ENCODE results near the gene ITGA6.

Gene ITGA6

DNA sequence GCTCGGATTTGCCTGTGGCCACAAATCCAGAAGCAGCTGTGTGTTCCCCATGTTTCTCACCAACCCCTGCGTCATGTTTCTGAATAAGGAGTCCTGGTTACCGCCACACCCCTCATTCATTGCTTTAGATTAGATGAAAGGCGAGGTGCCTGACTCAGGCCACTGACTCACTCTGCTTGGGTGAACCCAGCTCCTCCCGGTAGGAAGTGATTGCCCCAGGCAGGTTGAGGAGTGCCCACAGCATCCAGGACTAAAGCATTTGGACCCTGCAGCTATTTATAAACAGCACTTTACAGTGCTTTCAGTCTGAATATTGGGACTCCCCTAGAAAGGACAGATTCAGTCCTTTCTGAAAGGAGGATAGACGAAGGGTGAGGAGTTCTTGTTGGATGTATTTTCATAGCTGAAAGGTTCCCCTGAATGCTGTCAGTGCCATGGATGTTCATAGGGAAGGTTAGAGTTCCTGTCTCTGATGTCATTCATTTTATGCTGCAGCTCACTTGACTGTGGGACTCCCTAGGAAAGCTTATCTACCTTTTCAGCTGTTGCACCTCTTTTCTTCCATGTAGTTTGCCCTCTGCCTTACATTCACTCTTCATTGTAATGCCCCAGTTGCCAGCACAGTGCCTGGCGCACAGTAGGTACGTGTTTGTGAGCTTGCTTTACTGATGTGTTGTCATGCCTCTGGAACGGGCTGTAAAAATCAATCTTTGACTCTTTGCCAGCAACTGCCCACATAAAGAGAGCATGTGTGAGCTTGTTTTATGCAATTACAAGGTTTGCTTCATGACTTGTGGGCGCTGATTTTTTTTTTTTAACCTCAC, 14.9 kb downstream of the ITGA6 start:
- DNase-seq, result peak; percentile 19

DNA sequence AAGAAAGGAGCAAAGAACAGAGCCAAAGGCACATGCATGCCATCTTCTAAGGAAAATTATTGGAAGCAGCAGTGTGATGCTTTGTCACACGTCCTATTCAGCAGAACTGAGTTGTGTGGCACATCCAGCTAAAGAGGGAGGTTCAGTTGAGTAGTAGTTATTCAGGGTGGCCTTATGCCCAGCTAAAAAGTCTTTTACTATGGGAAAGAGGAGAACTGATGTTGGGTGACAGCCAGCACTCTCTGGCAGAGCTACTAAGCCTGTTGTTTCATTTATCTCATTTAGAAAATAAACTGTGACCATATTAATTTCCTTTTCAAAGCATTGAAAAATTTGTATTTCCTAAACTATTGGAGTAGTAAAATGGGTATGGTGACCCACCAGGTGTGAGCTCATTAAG, 18.5 kb downstream of the ITGA6 start:
- DNase-seq, result no peak

DNA sequence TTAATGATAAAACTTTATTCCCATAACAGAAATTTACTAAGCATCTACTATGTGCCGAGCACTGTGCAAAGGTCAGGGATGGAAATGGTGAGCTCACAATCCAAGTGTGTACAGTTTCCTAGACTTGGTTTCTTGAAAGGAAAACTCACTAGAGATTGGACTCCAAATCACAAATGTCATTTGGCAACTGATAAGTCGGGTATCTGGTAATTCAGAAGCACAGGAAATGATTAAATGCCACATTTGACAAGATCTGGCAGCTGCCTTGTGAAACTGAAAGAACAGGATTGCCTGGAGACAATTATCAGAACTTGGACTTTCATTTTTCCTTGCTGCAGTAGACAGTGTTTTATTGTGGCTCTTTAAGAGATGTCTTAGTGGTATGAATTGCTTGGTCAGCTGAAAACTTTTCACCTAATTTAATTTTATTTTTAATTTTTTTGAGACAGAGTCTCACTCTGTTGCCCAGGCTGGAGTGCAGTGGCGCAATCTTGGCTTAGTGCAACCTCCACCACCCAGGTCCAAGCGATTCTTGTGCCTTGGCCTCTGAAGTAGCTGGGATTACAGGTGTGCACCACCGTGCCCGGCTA, 19.2 kb downstream of the ITGA6 start:
- DNase-seq, result no peak

DNA sequence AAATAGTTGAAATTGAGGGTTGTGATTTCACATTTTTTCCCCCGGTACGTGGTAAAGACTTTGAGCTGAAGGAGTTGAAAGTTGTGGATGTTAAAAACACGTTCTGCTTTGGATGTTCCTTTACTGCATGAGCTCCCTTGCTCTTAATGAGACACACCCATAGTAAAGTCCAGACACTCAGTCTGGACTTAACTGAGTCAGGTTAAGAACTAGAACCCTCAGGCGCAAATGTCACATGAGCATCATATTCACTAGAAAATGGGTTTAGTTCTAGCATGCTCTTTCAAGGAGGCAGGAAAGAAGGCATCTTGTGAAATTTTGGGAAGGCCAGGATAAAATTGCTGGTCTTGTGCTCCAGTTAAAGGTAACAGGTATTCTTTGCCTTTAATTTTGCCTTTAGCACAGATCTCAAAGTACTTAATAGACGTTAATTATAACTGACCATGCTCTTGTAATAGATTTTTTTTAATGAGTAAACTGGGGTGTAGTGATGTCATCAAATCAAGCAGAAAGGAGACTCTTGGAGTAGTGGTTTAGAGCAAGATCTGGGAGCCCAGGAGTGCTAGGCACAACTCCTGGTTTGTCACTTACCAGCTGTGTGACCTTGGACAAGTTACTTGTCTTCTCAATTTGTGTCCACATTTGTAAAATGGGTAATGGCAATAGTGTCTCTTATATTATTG, 20.6 kb downstream of the ITGA6 start:
- no peak for DNase-seq

DNA sequence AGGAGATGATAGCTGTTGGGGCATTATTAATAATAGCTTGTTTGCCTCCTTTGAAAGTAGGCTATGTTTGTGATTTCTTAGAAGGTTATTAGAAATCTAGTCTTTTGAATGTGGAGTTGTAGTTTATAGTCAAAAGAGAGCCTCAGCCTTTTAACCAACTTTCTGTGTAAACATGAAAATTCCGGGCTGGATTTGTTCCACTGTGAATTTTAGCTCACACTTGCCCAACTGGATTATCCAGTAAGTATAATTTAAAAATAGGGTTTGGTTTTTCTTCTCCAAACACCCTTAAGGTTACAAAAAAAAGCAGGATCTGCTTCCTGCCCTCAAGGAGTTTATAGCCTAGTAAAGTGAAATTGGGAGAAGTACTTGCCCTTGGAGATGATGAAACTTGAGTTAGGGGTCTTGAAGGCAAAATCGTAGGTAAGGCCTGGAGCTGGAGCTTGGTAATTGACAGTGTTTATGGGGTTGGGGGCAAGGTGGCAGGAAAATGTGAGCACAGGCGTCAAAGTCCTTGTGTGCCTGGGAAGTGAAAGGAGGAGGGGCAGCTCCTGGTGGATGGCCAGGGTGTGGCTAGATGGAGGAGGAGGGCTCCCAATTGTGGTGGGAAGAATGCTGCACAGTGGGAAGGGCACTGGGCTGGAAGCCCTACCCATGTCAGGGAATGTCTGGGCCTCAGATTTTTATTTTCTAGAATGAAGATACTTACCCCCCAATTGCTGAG, 21.3 kb downstream of the ITGA6 start:
- DNase-seq, result no peak

DNA sequence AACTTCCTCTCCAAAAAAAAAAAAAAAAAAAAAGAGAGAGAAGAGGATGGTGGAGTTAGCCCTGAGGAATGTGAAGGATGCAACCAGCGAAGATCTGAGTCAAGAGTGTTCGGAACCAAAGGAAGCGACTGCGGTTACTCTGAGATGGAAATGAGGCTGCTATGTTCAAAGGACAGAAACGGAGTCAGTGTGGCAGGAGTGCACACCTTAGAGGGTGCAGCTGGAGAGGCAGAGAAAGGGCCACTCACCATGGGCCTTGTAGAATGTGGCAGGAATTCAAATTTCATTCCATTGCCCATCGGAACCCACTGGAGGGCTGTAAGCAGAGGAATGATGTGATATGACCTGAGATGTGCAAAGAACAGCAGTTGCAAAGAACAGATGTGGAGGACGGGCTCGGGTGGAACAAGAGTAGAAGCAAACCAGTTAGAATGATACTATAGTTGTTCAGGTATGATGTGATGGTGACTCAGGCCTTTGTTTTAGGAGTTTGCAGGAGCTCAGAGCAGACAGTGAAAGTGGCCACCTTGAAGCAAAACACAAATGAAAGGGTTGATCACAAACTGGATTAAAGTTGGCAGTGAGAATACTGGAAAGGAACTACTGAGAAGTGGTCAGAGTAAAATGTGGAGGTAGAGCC, 22.6 kb downstream of the ITGA6 start:
- DNase-seq, result no peak

DNA sequence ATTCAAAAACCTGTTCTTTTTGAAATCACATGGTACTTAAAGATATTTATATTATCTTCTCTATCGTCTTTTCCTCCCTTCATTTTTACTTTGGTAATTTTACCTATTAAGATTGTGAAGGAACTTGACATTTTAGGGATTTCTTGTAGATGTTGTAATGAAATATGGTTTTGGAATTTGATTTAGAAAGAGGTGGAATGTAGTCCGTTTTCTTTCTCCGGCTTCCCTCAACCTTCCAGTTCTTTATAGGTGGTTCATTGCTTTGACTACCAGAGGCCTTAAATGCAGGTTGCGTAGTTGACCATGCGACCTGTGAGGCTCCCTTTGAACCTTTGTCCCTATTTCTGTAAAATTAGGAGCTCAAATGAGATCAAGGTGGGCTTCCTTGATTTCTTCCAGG, 24.5 kb downstream of the ITGA6 start:
- no peak for DNase-seq

DNA sequence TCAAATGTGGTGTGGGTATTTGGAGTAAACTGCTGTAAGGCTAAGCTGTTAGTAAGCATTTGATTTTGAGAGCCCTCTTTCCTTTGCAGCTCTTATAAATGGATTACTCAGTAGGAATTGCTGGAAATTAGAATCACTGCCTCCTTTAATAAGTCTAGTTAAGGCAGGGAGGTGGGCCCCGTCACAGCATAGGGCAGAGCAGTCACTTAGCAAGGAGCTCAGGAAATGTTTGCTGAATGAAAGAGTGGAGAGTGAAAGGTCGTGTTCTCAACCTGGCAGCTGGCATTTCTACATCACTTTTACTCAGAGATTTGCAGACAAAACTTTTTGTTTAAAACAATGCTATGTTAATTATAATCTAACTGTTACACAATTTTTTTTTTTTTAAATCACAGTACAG, 25.5 kb downstream of the ITGA6 start:
- no peak for DNase-seq

DNA sequence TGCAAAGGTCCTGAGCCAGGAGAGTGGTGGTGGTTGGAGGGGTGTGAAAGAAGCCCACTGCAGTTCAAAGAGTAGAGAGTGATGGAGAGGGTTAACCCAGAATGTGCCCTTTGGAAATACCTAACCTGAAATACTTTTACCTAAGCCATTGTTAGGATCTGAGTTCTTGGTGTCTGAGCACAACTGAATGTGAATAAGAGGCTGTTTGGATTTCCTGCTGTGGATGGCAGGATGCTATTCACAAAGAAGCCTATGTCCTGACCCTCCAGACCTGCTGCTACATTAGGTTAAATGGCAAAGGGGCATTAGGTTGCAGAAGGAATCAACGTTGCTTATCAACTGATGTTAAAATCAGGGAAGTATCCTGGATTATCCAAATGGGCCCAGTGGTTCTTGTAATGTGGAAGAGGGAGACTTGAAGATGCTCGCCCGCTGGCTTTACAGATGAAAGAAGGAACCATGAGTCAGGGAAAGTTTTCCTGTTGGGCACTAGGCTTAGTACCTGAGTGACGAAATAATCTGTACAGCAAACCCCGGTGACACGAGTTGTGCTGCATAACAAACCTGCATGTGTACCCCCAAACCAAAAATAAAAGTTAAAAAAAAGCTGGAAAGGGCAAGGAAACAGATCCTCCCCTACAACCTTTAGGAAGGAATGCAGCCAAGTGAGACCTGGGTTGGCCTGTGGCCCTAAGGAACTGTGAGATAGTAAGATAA, 27.2 kb downstream of the ITGA6 start:
- no peak for DNase-seq

DNA sequence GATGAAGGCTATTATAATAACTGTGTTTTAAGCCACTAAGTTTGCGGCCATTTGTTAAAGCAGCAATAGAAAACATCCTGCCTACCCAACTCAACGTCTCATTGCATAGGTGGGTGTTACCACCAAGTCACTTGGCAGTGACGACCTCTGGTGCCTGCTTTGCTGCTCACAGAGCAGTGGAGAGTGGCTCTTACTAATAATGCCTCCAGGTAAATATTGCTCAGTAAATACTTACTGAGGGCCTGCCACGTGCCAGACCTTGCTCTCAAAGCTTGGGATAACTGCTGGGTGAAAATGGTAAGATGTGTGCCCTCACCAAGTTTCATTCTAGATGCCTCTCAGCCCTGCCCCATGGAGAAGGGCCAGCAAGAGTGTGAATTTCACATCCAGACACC, 27.7 kb downstream of the ITGA6 start:
- DNase-seq, result no peak

DNA sequence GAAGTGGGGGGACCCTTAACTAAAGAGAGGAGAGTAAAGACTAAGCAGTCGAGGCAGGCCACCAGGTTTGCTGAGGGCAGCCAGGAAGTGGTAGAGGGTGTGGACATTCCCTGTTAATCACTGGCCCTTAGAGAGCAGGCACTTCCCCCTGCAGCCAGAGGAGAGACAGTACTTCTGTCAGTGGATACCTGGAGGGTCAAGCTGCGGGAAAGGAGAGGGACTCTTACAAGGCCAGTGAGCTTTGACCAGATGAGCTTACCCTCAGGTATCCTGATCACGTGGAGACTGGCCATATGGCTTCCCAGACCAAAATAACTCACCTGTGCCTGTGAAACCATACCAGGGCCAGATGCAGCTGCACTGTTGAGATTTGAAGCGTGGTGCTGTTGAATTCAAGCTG, 28.6 kb downstream of the ITGA6 start:
- no peak for DNase-seq

DNA sequence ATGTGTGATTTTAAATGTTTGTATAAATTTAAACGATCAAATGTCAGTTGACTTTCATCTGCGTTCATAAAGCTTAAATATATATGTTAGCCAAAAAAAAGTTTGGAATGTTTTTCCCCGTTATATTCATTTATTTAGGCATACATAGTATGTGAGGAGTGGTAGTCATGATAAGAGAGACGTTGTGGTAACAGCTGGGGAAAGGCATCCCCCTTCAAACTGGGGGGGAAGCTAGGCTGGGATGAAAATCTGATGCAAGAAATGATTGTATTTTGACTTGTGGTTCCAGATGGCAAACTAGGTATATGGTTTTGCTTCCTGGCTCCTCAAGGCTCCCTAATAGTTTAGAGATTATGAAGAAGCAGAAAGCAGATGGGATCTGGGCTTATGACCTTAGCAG, 30.1 kb downstream of the ITGA6 start:
- no peak for DNase-seq

DNA sequence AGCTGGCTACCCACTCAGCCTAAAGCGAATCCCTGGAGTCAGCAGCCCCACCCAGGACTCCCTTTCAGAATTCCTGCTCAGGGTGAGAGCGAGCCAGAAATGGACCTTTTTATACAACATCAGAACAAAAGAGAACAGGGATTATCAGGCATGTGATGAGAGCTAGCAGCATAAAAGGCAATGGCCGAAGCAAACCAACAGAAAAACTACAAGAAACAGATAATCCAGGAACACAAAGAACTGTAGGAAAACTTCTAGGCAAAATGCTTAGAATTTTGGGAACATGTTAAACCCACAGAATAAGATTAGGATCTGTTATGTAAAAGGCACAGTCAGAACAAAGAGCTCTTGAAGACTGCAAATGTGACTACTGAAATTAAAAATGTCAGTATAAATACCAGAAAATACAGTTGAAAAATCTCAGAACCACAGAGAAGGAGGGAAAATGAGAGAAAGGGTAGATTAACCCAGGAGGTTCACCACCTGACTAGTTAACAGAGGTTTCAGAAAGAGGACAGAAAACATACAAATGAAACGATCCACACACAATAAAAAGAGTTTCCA, 31.3 kb downstream of the ITGA6 start:
- DNase-seq, result no peak

DNA sequence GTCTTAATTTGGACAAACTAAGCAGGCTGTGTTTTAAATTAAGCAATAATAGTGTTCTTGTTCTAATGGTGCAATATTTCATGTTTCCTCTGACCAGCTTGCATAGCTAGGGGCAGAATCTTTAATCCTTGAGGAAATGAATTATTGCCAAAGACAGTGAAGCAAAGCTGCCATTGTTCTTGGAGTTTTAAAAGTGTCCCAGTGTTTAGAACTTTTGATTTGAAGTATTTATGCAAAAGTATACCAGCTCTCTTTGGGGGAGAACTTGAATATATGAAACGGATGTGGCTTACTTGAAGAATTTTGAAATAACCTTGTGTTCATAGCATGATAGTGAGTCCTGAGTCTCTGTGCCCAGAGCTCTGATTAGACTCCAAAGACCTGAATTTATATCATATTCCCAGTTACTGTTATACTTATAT, 33.4 kb downstream of the ITGA6 start:
- no peak for DNase-seq

DNA sequence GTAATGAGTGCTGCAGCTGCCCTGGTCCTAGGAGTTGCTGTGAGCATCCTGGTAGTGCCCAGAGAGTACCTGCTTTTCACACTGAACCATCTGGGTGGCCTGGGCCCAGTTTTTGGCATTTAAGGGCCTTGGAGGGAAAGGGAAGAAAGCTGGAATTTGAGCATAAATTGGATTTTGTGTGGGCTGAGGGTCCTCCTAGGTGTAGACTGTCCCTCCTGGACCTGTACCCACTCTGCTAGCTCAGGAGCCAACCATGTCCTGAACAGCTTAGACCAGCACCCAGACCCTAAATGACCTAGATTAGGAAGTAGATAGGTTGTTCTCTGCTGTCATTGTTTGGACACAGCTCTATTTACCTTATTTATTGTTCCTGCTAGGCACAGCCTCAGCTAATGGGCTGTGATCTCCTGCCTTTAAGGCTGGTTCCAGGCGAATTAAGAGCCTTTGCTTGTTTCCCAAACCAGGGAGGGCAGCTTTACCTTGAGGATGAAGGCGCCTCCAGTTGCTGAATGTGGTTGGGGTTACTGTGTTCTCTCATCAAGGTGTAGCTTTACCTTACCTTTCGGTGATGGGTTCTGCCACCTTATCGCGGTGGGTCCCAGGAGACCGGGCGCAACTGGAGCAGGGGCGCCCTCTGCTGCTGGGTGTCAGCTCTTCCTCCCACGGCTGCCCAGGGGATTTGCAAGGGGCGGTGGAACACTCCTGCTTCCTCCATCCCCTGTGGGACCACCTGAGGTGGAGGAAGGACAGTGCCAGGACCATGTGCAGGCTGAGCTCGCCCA, 34.4 kb downstream of the ITGA6 start:
- DNase-seq, result peak; percentile 78

DNA sequence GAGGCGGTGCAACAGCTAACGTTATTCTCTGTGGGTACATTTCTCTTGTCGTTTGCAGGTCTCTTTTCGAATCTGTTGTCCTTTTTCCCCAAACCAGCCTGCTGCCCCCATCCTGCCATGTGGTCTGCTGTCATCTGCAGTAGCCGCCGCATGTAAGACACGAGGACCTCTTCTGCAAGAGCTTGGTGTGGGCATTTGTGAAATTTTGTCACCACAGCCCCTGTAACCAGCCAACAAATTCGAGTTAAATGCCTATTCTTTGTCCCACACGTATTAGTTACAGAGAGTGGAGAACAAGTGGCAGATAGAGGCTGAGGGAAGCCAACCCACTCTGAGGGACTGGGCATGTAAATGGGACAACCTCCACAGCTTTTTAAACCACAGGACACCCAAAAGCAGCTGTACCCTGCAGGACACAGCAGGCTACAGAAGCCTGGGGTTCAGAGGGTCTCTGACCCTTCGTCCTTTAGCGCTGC, 35.0 kb downstream of the ITGA6 start:
- no peak for DNase-seq

DNA sequence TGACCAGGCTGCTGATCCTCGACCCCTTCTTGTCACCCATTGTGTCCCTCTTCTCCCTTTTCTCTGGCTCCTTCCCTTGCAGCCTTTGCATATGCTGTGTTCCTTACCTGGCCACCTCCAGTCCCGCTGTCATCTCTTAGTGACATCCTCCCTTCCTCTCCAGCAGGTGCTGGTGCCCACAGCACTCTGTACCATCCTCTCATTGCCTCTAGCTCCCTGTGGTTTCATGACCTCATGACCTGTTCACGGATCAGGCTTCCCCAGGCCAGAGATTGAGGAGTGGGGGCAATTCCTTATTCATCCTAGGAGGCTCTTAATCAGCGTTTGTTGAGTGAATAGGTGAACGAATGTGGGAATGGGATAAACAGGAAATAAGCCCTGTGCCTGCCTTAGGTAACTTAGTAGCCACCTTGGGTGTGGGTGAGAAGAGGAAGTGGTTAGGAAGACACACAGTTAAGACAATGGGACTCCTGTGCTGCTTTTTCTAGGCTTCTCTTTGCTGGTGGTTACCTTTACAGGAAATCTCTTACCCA, 35.5 kb downstream of the ITGA6 start:
- DNase-seq, result peak; percentile 51

DNA sequence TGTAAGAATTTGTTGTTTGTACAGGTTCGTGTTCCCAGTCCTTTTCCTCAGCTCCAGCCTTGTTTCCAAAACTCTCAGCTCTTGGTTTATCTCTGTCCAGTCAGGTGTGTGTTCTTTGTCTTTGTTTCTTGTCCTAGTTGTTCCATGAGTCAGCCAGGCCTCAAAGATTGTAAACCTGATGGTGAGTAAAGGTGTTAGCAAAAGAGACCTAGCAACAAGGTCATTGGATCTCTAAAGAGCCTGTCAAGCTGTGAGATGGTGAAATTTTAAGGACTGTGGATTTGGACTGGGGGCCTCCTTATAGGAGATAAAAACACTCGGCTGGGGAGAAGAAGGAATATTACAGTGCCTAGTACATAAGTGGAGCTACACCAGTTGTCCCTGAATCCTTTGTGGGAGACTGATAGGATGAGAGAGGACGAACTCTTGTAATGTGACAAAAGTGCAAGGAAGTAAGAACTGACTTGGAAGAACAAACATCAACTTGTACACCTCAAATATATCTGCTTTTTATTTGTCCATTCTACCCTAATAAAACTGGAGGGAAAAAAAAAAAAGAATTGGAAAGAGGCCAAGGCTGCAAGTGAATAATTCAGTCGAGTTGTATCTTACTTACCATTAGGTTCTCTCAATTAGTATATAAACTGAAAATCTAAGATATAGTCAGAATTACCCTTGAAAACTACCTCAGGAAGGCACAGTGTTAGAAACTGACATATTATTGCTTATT, 37.2 kb downstream of the ITGA6 start:
- no peak for DNase-seq

DNA sequence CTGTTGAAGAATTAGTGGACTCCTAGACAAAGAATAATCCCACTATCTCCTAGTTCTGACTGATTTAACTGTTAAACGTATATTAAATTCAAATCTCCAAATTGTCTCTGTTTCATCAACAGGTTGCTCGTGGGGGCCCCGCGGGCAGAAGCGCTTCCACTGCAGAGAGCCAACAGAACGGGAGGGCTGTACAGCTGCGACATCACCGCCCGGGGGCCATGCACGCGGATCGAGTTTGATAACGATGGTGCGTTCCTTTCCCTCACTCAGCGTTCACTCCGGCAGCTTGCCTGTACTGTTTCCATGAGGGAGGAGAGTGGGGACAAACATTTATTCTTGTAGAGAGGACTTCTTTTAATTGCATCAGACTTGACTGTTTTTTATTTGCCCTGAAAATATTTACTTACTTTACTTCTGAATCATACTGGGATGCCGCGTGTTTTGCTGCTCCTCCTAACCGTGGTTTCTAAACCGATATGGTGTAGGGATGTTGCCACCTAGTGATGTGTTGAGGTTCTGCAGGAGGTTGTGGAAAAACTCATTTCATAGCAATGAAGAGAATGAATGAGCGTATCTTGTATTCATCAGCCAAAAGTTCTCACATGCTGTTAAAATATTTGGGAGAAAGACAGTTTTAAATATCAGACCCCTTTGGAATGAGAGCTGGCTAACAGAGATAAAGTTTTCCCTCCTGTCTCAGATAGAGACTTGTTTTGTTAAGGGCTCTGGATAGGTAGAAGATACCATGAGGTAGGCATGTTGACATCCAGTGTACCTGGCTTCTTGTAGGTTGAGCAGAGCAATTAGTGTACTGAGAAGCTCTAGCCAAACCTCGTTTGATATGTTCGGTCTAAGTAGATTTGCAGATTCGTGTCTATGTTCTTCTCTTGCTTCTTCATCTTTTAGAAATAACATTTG, 38.3 kb downstream of the ITGA6 start:
- peak; percentile 44 for DNase-seq

All from NK-92 treated with Interleukin-12 subunit alpha and Interleukin-12 subunit beta, amount 100 ng/mL, for 24 hours (cell line).